ENCODE data around the gene SYCN. TPM values are rescaled to one million over a fixed set of nuclear protein-coding genes. Genes with fewer than 3 reads are reported as not detected.
"Not testable (repeated sequence)": the region's sequence is repeated elsewhere in the genome, so short reads cannot be mapped to it uniquely, and the experiment has no call there.

The SYCN gene
- total RNA-seq, 1 donor from 2014 or later, result not detected

- H3K9me3 Mint-ChIP-seq, result no peaks in the 10 kb centered on the region
- no peak within 1 kb of the TSS for H3K27ac Mint-ChIP-seq
- H3K27me3 Mint-ChIP-seq, result peaks cover 44% of the 10 kb centered on the region
- H3K4me1 Mint-ChIP-seq (ENCODE audit: unreplicated experiment), result peaks cover 9% of the 10 kb centered on the region
- no peak within 1 kb of the TSS for H3K4me3 Mint-ChIP-seq
- H3K36me3 Mint-ChIP-seq, result no peaks in the 10 kb centered on the region
- TF ChIP-seq CTCF (conservative IDR thresholded peaks at IDR 0.05), result no peak
- DNase-seq (ENCODE audit: extremely low spot score, unreplicated experiment), result no peak
These were observed 44.7 kb upstream of the SYCN start, which contains the start of gene IFNL4 for GRCh38 chr19:39248806-39249205. IFNL4 (minus strand) TSS chr19:39248856.

- Mint-ChIP-seq H3K27me3 (peaks cover 47% of the 10 kb centered on the region), H3K4me3 (no peak overlapping the region)
- TF ChIP-seq CTCF (conservative IDR thresholded peaks at IDR 0.05), result no peak
These were observed 43.9 kb upstream of the SYCN start for GRCh38 chr19:39247701-39248664.

GRCh38 chr19:39246951-39247669 lies 43.0 kb upstream of the SYCN start:
- Mint-ChIP-seq H3K27ac (no peak overlapping the region), H3K4me1 (ENCODE audit: unreplicated experiment) (peaks cover 3% of the 10 kb centered on the region), H3K27me3 (peaks cover 45% of the 10 kb centered on the region), H3K36me3 (no peaks in the 10 kb centered on the region), H3K4me3 (peak overlapping the region; percentile 47), H3K9me3 (no peaks in the 10 kb centered on the region)
- no peak for TF ChIP-seq CTCF (conservative IDR thresholded peaks at IDR 0.05)
- DNase-seq (ENCODE audit: extremely low spot score, unreplicated experiment), result no peak

More at GRCh38 chr19:39247701-39248664, 43.9 kb upstream of the SYCN start:
- no peak overlapping the region for H3K27ac Mint-ChIP-seq
- H3K9me3 Mint-ChIP-seq, result no peaks in the 10 kb centered on the region
- no peak for DNase-seq (ENCODE audit: extremely low spot score, unreplicated experiment)
- H3K36me3 Mint-ChIP-seq, result no peaks in the 10 kb centered on the region
- H3K4me1 Mint-ChIP-seq (ENCODE audit: unreplicated experiment), result peaks cover 9% of the 10 kb centered on the region

GRCh38 chr19:39245166-39245565 lies 41.1 kb upstream of the SYCN start:
- peaks cover 38% of the 10 kb centered on the region for H3K27me3 Mint-ChIP-seq
- not testable (repeated sequence) for H3K4me1 Mint-ChIP-seq (ENCODE audit: unreplicated experiment); H3K27ac Mint-ChIP-seq; H3K4me3 Mint-ChIP-seq; H3K36me3 Mint-ChIP-seq; H3K9me3 Mint-ChIP-seq; DNase-seq (ENCODE audit: extremely low spot score, unreplicated experiment)

- not testable (repeated sequence) for H3K4me3 Mint-ChIP-seq; H3K4me1 Mint-ChIP-seq (ENCODE audit: unreplicated experiment); H3K36me3 Mint-ChIP-seq; H3K27ac Mint-ChIP-seq; DNase-seq (ENCODE audit: extremely low spot score, unreplicated experiment); H3K9me3 Mint-ChIP-seq
- H3K27me3 Mint-ChIP-seq, result peaks cover 37% of the 10 kb centered on the region
These were observed 40.5 kb upstream of the SYCN start, which contains the start of gene IFNL3 for GRCh38 chr19:39244410-39245100. IFNL3 (minus strand) TSS chr19:39245006; CDS start chr19:39244967, 39 bp downstream.

GRCh38 chr19:39243741-39244140 lies 39.7 kb upstream of the SYCN start:
- not testable (repeated sequence) for H3K36me3 Mint-ChIP-seq; H3K4me1 Mint-ChIP-seq (ENCODE audit: unreplicated experiment)
- H3K27me3 Mint-ChIP-seq, result peaks cover 31% of the 10 kb centered on the region

More at GRCh38 chr19:39243741-39244140, 39.7 kb upstream of the SYCN start:
- DNase-seq (ENCODE audit: extremely low spot score, unreplicated experiment); H3K4me3 Mint-ChIP-seq; H3K27ac Mint-ChIP-seq; H3K9me3 Mint-ChIP-seq: not testable (repeated sequence)
